Smooth muscle cell (in vitro differentiated cells): ENCODE results near the gene NIN. TPM values are rescaled to one million over a fixed set of nuclear protein-coding genes. Genes with fewer than 3 reads are reported as not detected.

ENCODE experiments used
- DNase-seq: peaks from one replicate; lab custom pipeline; 2025; ENCODE audit not compliant: unreplicated experiment; lab: John Stamatoyannopoulos, UW
- H2AFZ ChIP-seq: fragments of 200-600 bp; sonication (generic); 2 replicates; pipeline ENCODE4 v1.6.0; 2016; ENCODE audit warnings: antibody characterized with exemption, low read depth, mild to moderate bottlenecking
- H3F3A ChIP-seq: fragments of 200-600 bp; sonication (generic); 2 replicates; pipeline ENCODE4 v1.6.0; 2017; ENCODE audit warnings: antibody characterized with exemption, low read depth
- H3K27ac ChIP-seq: fragments of 200-600 bp; sonication (generic); 2 replicates; pipeline ENCODE4 v1.5.1; 2016; ENCODE audit warnings: low read depth, mild to moderate bottlenecking
- H3K27me3 ChIP-seq: fragments of 200-600 bp; sonication (generic); 2 replicates; pipeline ENCODE4 v1.6.1; 2016; ENCODE audit warnings: low read depth, mild to moderate bottlenecking
- H3K36me3 ChIP-seq: fragments of 200-600 bp; sonication (generic); 2 replicates; pipeline ENCODE4 v1.5.1; 2016; ENCODE audit warnings: low read depth
- H3K4me1 ChIP-seq: fragments of 200-600 bp; sonication (generic); 2 replicates; pipeline ENCODE4 v1.5.1; 2016; ENCODE audit warnings: low read depth
- H3K4me2 ChIP-seq: fragments of 200-600 bp; sonication (generic); 2 replicates; pipeline ENCODE4 v1.6.0; 2016; ENCODE audit warnings: mild to moderate bottlenecking
- H3K4me3 ChIP-seq: fragments of 200-600 bp; sonication (generic); 2 replicates; pipeline ENCODE4 v1.5.1; 2016; ENCODE audit warnings: mild to moderate bottlenecking
- H3K79me2 ChIP-seq: fragments of 200-600 bp; sonication (generic); 2 replicates; pipeline ENCODE4 v1.6.0; 2016; ENCODE audit warnings: low read depth, mild to moderate bottlenecking
- H3K9ac ChIP-seq: fragments of 200-600 bp; sonication (generic); 2 replicates; pipeline ENCODE4 v1.6.0; 2016; ENCODE audit warnings: low read depth
- H3K9me3 ChIP-seq: fragments of 200-600 bp; sonication (generic); replicated peaks from 2 replicates; pipeline ENCODE4 v1.5.1; 2016; ENCODE audit warnings: low read depth
- H4K20me1 ChIP-seq: fragments of 200-600 bp; sonication (generic); 2 replicates; pipeline ENCODE4 v1.6.0; 2016; ENCODE audit warnings: low read depth
- CTCF ChIP-seq: fragments of 200-600 bp; sonication (generic); IDR thresholded peaks from 2 replicates; pipeline ENCODE4 v1.5.1; 2017; ENCODE audit warnings: borderline replicate concordance, mild to moderate bottlenecking, antibody characterized with exemption; ENCODE audit not compliant: insufficient read depth, poor library complexity, severe bottlenecking
- WGBS: methylation state at CpG from one replicate; pipeline ENCODE4 v1.1.7; 2016; ENCODE audit warnings: low lambda C conversion rate; 5-methylcytosine and 5-hydroxymethylcytosine counted together
- polyA plus RNA-seq: library from polyadenylated mRNA; unstranded; fragments of >200 nt; fragmentation: Nextera tagmentation; extraction: Ambion mirVana; gene quantifications from 2 replicates; pipeline ENCODE4 v1.2.1, GENCODE V29; 2016
- total RNA-seq: library from RNA; depleted of rRNA; stranded (reverse); fragments of >200 nt; gene quantifications from 2 replicates; pipeline ENCODE4 v1.2.3, GENCODE V29; 2014

Gene NIN
- total and polyA plus RNA-seq, 2 experiments from 2014 or later: 7.5 to 14.9 TPM

GRCh38 chr14:50773632-50774541 is 57.1 kb downstream of the NIN start:
- Histone ChIP-seq H3K27ac (peak overlapping the region; percentile 76), H3K79me2 (no peaks in the 10 kb centered on the region), H3K4me1 (peaks cover 5% of the 10 kb centered on the region), H3K4me2 (no peak overlapping the region), H3K4me3 (no peak overlapping the region), H4K20me1 (no peaks in the 10 kb centered on the region), H3K27me3 (no peaks in the 10 kb centered on the region), H3K9me3 (no peaks in the 10 kb centered on the region), H3F3A (no peaks in the 10 kb centered on the region), H3K36me3 (no peaks in the 10 kb centered on the region), H3K9ac (no peak overlapping the region), H2AFZ (no peak overlapping the region)
- TF ChIP-seq CTCF: peak; percentile 77
- DNase-seq: no peak
- WGBS: 71% methylated on average over 7 of the region's 7 CpGs

GRCh38 chr14:50772412-50772811 is 58.5 kb downstream of the NIN start:
- Histone ChIP-seq H3K9ac (no peak overlapping the region), H3K4me2 (no peak overlapping the region), H3K27ac (no peak overlapping the region), H3K27me3 (no peaks in the 10 kb centered on the region), H3K36me3 (peaks cover 3% of the 10 kb centered on the region), H4K20me1 (no peaks in the 10 kb centered on the region), H2AFZ (no peak overlapping the region), H3K4me3 (no peak overlapping the region), H3K9me3 (no peaks in the 10 kb centered on the region), H3F3A (no peaks in the 10 kb centered on the region), H3K4me1 (peaks cover 5% of the 10 kb centered on the region), H3K79me2 (no peaks in the 10 kb centered on the region)
- TF ChIP-seq CTCF: no peak
- no peak for DNase-seq
- WGBS: 63% methylated on average over 7 of the region's 7 CpGs

GRCh38 chr14:50770586-50770985 is 60.4 kb downstream of the NIN start:
- TF ChIP-seq CTCF: no peak
- no peak for DNase-seq
- Histone ChIP-seq H3K36me3 (peaks cover 3% of the 10 kb centered on the region), H3K4me2 (no peak overlapping the region), H3F3A (no peaks in the 10 kb centered on the region), H3K4me1 (peaks cover 1% of the 10 kb centered on the region), H3K79me2 (no peaks in the 10 kb centered on the region), H3K4me3 (no peak overlapping the region), H2AFZ (no peak overlapping the region), H3K9me3 (no peaks in the 10 kb centered on the region), H3K27ac (no peak overlapping the region), H3K27me3 (no peaks in the 10 kb centered on the region), H3K9ac (no peak overlapping the region), H4K20me1 (no peaks in the 10 kb centered on the region)
- 88% methylated on average over 8 of the region's 8 CpGs for WGBS
